ENCODE results near the gene LZTS2.
"Not testable (repeated sequence)": the region's sequence is repeated elsewhere in the genome, so short reads cannot be mapped to it uniquely, and the experiment has no call there.

Gene LZTS2

DNA sequence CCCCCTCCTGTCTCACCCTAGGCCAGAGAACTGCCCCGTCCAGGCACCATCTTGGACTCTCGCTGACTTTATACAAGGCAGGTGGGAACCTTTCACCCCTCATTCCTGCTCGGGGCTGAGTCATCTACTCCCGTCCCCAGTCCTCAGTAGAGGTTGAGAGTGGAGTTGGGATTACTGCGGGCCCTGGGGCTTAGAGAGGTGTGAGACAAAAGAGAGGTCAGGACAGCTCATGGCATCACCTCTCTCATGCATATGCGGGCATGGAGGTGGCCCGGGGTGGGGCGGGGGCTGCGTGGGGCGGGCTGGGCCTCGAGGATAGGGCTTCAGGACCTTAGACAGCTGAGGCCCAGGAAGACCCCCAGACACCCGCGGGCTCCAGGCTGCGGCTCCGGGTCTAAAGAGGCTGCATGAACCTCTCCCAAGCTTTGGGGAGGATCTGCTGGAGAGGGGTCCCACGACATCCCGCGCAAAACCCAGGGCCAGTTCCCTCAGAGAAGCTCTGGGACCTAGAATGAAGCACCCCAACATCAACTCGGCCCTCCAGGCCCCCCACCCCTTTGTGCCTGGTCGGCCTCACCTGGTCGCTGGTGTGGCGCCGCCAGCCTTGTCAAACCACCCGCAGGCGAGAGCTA lies 31.0 kb downstream of the LZTS2 start:
- no peak for DNase-seq
- H3K4me3 ChIP-seq (ENCODE audit: low read depth, low read length) = peak overlapping the region; percentile 82

DNA sequence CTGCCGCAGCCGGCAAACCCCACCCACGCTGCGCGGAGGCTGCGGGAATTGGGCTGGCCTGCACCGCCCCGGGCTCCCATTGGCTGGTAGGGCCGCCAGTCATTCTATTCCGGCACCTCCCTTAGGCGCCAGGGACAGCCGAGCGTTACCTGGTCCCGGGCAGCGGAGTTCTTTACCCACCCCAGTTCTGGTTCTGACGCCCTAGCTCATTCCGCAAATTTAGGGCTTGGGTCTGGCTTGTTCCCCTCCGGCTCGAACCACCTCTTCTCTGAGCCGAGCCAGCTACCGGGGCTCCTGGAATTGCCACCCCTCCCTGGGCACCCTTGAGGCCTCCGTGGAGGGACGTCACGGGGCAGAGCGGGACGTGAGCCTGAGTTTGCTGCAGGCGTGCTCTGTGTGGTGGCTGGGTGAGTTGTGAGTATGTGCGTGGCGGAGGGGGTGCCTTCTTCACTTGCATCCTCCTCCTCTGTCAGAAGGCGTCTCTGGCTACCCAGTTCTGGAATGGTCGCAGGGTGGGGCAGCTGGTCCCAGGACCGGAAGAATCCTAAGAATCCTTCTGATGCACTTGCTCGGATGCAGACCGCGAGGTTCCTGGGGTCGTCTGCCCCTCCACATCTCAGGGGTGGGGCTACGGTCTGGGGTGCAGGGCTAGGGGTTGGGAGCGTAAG lies 31.7 kb downstream of the LZTS2 start, which contains the start of the genes PDZD7 and SFXN3:
PDZD7 (minus strand) TSS at position 2 of the 668 bp plus-strand sequence. CDS start 910 bp downstream, outside the sequence.
SFXN3 (plus strand) TSS at position 107 of the 668 bp plus-strand sequence. CDS start 3,461 bp downstream, outside the sequence.
- Histone ChIP-seq H3K27ac (peak within 1 kb of the TSS; percentile 98), H3K4me3 (ENCODE audit: low read depth, low read length) (peak within 1 kb of the TSS; percentile 82), H3K27me3 (replicated peaks) (no peaks in the 10 kb centered on the region), H3K36me3 (replicated peaks) (peaks cover 14% of the 10 kb centered on the region)
- DNase-seq = peak; percentile 92
- in situ Hi-C loops (cut with HindIII; ENCODE audit: low pct_ligation_motif_present, low sequenced_read_pairs) = no loop called here
- TF ChIP-seq, protein P1, sequence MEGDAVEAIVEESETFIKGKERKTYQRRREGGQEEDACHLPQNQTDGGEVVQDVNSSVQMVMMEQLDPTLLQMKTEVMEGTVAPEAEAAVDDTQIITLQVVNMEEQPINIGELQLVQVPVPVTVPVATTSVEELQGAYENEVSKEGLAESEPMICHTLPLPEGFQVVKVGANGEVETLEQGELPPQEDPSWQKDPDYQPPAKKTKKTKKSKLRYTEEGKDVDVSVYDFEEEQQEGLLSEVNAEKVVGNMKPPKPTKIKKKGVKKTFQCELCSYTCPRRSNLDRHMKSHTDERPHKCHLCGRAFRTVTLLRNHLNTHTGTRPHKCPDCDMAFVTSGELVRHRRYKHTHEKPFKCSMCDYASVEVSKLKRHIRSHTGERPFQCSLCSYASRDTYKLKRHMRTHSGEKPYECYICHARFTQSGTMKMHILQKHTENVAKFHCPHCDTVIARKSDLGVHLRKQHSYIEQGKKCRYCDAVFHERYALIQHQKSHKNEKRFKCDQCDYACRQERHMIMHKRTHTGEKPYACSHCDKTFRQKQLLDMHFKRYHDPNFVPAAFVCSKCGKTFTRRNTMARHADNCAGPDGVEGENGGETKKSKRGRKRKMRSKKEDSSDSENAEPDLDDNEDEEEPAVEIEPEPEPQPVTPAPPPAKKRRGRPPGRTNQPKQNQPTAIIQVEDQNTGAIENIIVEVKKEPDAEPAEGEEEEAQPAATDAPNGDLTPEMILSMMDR (IDR thresholded peaks at IDR 0.05; ENCODE audit: low read depth, low read length, missing control alignments) = no peak

More for the DNA sequence above, 31.0 kb downstream of the LZTS2 start:
- no peaks in the 10 kb centered on the region for H3K27me3 ChIP-seq (replicated peaks)
- in situ Hi-C loops (cut with HindIII; ENCODE audit: low pct_ligation_motif_present, low sequenced_read_pairs) = no loop called here
- TF ChIP-seq, protein P1 (IDR thresholded peaks at IDR 0.05; ENCODE audit: low read depth, low read length, missing control alignments) = no peak
- peaks cover 9% of the 10 kb centered on the region for H3K36me3 ChIP-seq (replicated peaks)
- no peak overlapping the region for H3K27ac ChIP-seq

- Histone ChIP-seq H3K36me3 (replicated peaks) (peaks cover 22% of the 10 kb centered on the region), H3K27me3 (replicated peaks) (no peaks in the 10 kb centered on the region), H3K27ac (peak overlapping the region; percentile 98), H3K4me3 (ENCODE audit: low read depth, low read length) (peak overlapping the region; percentile 82)
- TF ChIP-seq, protein P1 (IDR thresholded peaks at IDR 0.05; ENCODE audit: low read depth, low read length, missing control alignments) = no peak
- peak; percentile 54 for DNase-seq
- in situ Hi-C loops (cut with HindIII; ENCODE audit: low pct_ligation_motif_present, low sequenced_read_pairs) = no loop called here
Measured at GRCh38 chr10:101031796-101032636, 32.4 kb downstream of the LZTS2 start.

DNA sequence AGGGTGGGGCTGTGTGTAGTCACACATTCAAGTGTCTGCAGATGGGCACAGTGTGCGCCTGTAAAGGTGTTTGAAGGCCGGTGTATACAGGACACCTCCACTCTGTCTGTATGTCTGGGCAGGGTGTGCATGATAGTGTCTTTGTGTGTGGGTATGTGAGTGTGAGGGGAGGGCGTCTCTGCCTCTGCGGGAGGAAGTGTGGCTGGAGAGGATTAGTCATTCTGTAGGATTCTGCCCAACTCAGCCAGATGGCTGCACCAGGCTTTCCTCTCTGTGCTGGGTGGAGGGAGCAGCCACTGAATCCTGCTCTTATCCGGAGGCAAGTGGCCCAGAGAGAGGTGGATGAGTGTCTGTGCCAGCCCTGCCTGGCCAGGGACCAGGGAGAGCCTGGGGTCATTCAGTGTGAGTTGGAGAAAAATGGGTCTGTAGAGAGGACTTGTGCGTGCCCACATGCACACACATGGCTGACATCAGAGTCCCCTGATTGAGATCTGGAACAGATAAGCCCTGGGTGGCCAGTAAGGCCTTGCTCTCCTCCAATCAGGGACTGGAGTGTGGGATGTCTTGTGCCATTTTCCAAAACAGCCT lies 33.1 kb downstream of the LZTS2 start:
- Histone ChIP-seq H3K27ac (peak overlapping the region; percentile 98), H3K36me3 (replicated peaks) (peaks cover 29% of the 10 kb centered on the region), H3K27me3 (replicated peaks) (no peaks in the 10 kb centered on the region), H3K4me3 (ENCODE audit: low read depth, low read length) (peak overlapping the region; percentile 82)
- in situ Hi-C loops (cut with HindIII; ENCODE audit: low pct_ligation_motif_present, low sequenced_read_pairs) = no loop called here
- TF ChIP-seq, protein P1 (IDR thresholded peaks at IDR 0.05; ENCODE audit: low read depth, low read length, missing control alignments) = no peak
- peak; percentile 84 for DNase-seq

DNA sequence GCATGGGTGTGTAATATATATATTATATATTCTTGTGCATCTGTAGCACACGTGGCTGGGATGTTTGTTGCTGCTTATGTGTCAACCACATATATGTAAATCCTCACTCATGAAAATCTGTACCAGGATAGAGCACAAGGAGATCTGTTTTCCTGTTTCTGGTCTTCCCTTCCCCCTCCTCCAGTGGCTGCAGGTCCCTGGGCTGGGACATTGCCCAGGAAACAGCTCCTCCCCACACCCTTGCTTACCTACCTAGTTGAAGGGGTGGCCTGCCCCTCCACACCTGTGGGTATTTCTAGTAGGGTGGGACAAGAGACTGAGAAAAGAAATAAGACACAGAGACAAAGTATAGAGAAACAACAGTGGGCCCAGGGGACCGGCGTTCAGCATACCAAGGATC lies 33.7 kb downstream of the LZTS2 start:
- Histone ChIP-seq H3K27ac (peak overlapping the region; percentile 98), H3K4me3 (ENCODE audit: low read depth, low read length) (peak overlapping the region; percentile 82), H3K36me3 (replicated peaks) (peaks cover 34% of the 10 kb centered on the region), H3K27me3 (replicated peaks) (no peaks in the 10 kb centered on the region)
- no peak for DNase-seq
- in situ Hi-C loops (cut with HindIII; ENCODE audit: low pct_ligation_motif_present, low sequenced_read_pairs) = no loop called here
- TF ChIP-seq, protein P1 (IDR thresholded peaks at IDR 0.05; ENCODE audit: low read depth, low read length, missing control alignments) = no peak

GRCh38 chr10:101034404-101034803 lies 34.8 kb downstream of the LZTS2 start:
- in situ Hi-C loops (cut with HindIII; ENCODE audit: low pct_ligation_motif_present, low sequenced_read_pairs); H3K27ac ChIP-seq; H3K27me3 ChIP-seq (replicated peaks); H3K4me3 ChIP-seq (ENCODE audit: low read depth, low read length); DNase-seq: not testable (repeated sequence)
- peaks cover 46% of the 10 kb centered on the region for H3K36me3 ChIP-seq (replicated peaks)
